ENCODE data around the gene NOTCH4.
"Not testable (repeated sequence)": the region's sequence is repeated elsewhere in the genome, so short reads cannot be mapped to it uniquely, and the experiment has no call there.

NOTCH4 gene

DNA sequence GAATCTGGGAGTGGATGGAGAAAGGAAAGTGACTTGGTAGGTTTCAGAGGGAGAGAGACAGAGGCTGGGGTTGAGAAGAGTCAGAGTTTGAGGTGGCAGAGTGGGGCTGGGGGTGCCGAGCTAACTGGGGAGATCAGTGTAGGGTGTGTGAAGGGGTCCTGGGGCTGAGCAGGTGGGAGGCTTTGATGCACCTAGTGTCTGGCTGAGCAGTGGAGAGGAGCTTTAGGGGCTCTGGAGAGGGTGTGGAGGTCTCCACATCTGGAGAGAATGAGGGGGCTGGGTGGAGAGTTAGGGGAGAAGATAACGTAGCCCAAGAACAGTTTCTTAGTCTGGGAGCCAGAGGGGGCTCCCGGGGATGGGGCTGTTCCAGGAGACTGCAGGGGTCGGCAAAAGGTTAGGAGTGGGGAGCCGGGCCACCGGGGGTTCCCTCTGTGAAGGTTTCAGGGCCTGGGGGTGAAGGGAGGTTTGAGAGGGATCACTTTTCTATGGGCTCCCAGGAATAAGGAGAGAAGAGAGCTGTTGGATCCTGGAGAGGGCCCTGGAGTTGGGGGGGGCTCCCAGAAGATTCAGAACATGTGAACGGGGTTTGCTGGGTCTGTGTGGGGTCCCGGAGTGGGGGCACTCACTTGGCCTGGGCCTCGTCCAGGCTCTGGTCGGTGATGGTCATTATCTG lies 34.7 kb downstream of the NOTCH4 start:
- H3K4me3 ChIP-seq (ENCODE audit: low read depth, low read length), result peak overlapping the region; percentile 56
- TF ChIP-seq CTCF (IDR thresholded peaks at IDR 0.05; ENCODE audit: borderline replicate concordance, insufficient read depth, low read depth, low read length), result no peak

DNA sequence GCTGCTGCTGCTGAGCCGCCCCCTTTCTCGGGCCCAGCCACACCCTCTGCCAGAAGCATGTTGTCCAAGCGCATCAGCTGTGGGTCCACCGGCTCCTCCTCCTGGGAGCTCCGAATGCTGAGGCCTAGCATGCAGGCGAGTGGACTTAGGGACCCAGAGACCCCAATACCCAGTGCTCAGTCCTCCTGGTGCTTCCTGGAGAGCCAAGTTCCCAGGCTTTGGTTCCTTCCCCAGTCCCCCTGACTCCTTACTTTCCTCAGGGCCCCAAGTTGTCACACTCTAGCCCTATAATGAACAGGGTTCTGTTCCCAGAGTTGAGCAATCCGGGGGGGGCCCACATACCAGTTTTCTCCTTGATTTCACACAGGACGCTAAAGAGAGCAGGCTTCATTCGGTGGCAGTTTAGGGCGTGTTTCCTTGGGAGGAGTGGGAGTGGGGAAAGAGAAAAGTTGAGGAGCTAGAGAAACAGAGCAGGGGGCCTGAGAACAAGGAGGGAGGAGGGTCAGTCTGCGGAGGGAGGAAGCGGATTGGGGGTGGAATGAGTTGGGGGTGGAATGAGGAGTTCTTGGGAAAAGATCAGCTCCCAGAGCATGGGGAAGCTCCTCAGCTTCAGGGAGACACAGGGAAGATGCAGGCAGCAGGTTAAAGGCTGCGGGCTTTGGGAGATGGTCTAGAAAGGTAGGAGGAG lies 35.3 kb downstream of the NOTCH4 start:
- H3K4me3 ChIP-seq (ENCODE audit: low read depth, low read length), result peak overlapping the region; percentile 56
- no peak for TF ChIP-seq CTCF (IDR thresholded peaks at IDR 0.05; ENCODE audit: borderline replicate concordance, insufficient read depth, low read depth, low read length)

DNA sequence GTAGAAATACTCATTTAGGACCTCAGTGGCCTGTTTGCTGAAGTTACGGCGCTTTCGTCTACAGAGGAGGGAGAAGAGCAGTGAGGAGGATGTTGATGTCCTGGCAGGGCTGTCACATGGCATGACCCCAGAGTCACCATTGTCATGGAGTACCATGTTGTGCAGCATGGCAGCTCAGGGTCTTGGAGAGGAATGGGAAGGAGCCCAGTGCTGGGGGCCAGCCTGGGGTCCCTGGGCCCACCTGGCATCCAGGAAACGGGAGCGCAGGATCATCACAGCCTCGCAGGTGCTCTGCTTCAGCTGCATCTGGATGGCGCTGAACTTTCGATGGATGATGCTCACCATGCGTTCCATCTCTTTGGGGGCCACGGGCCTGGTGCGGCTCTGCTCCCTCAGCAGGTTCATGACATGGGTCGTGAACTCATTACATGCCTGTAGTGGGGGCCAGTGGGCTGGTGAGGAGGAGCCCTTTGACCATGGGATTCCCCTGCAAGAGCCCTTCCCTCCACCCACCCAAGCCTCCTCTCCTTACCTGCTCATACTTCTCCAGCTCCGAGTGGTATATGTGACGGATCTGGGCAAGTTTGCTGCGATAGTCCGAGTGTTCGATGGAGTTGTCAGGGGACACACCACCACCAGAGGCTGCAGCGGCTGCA lies 36.0 kb downstream of the NOTCH4 start:
- not testable (repeated sequence) for H3K4me3 ChIP-seq (ENCODE audit: low read depth, low read length)

DNA sequence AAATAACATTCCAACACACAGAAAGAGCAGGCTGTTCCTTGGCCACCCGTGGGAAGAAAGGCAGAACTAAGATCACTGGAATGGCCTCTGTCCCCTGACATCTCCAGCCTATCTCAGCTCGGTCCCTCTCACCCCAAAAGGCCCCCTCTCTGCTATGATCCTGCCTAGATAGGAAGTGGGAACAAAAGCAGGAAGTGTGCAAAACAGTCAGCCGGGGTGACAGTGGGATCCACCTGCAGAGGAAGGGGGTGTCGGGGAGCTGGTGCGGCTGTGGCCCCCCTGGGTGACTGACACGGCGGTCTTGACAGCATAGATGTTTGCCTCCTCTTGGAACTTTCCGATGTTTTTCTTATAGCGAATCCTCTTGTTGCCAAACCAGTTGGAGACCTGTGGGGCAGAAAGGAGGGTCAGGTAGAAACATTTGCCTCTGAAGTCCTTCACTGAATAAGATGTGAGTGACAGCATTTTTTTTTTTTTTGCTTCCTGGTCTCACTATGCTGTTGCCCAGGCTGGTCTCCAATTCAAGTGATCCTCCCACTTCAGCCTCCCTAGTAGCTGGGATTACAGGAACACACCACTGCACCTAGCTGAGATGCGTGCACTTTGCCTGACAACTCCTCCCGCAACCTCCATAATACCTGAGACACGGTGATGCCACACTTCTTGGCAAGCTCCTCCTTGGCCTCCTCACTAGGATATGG lies 36.7 kb downstream of the NOTCH4 start:
- no peak overlapping the region for H3K4me3 ChIP-seq (ENCODE audit: low read depth, low read length)
- no peak for TF ChIP-seq CTCF (IDR thresholded peaks at IDR 0.05; ENCODE audit: borderline replicate concordance, insufficient read depth, low read depth, low read length)

- H3K4me3 ChIP-seq (ENCODE audit: low read depth, low read length), result not testable (repeated sequence)
Measured at GRCh38 chr6:32186151-32186840, 37.6 kb downstream of the NOTCH4 start.

DNA sequence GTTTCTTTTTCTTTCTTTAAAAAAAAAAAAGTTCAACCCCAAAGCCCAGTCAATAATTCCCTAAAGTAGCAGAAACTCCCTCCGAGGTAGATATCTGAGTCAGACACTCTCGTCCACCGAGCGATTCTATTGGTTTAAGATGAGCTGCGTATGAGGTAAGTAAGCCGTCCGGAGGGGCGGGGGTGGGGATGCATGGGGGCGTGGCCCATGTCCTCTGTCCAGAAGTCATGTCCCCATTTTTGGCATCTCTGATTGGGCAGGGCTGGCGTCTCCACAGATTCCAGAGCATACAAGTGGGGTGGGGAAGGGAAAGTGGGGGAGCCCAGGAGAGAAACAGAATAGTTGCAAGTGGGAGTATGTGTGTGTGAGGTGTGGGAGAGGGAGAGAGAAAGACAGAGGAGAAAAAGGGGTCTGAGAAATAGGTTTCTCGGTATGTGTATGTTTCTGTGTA lies 38.2 kb downstream of the NOTCH4 start:
- not testable (repeated sequence) for H3K4me3 ChIP-seq (ENCODE audit: low read depth, low read length)

DNA sequence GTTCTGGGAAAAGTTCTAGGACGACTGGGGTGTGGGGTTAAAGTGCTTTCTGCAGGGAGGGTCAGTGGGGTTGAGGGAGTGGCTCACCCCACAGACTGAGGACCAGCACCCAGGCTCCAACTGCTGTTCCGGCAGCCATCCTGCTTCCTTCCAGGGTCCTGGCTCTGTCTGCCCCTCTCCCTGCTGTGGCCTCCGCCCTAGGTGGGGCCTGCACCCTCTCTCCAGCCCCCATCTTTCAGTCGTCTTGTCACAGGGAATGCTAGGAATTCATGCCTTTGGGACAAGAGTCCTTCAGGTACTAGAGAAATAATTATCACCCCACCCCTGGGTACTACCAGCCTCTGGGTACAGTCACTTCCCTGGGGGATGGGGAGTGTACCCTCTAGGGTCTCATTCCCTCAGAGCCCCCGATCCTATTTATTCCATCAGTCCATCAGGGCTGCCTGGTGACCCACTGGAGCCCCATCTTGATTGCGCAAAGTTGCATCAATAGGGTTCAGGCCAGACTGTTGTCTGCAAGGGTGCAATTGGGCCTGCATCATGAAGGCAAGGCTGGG lies 39.7 kb downstream of the NOTCH4 start, which contains the start of gene AGER:
TSS of gene AGER (minus strand) at position 170 of the 557 bp plus-strand sequence. CDS start at position 139, 31 bp downstream.
- TF ChIP-seq CTCF (IDR thresholded peaks at IDR 0.05; ENCODE audit: borderline replicate concordance, insufficient read depth, low read depth, low read length), result no peak
- H3K4me3 ChIP-seq (ENCODE audit: low read depth, low read length), result no peak within 1 kb of the TSS

DNA sequence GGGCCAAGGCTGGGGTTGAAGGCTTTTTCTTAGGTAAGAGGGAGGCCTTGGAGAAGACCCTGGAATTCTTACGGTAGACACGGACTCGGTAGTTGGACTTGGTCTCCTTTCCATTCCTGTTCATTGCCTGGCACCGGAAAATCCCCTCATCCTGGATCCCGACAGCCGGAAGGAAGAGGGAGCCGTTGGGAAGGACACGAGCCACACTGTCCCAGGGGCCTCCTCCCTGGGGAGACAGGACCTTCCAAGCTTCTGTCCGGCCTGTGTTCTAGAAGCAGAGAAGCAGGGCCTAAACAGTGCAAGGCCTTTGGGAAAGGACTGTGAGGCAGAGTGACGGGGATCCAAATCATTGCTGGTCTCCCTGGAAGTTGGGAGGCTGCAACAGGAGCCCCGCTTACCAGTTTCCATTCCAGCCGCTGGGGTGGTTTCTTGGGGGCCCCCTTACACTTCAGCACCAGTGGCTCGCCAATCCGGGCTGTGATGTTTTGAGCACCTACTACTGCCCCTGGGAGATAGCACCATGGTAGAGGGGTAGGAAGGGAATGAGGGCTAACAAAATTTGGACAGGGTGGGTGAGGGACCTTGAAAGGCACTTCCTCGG lies 40.3 kb downstream of the NOTCH4 start:
- no peak for TF ChIP-seq CTCF (IDR thresholded peaks at IDR 0.05; ENCODE audit: borderline replicate concordance, insufficient read depth, low read depth, low read length)
- no peak overlapping the region for H3K4me3 ChIP-seq (ENCODE audit: low read depth, low read length)

All from GM12875 (cell line).